Left ventricle myocardium inferior (tissue), 1 donor: ENCODE results near the gene CRX. TPM values are rescaled to one million over a fixed set of nuclear protein-coding genes. Genes with fewer than 3 reads are reported as not detected.

Experiments
- DNase-seq: peaks from one replicate; pipeline ENCODE4 v3.0.0-alpha.2; 2020
- H3K27ac ChIP-seq: fragments of 200-600 bp; replicated peaks from 2 replicates; pipeline ENCODE4 v1.8.0; 2021
- H3K27me3 ChIP-seq: fragments of 200-600 bp; 2 replicates; pipeline ENCODE4 v1.8.0; 2021; ENCODE audit warnings: low read depth
- H3K36me3 ChIP-seq: fragments of 200-600 bp; 2 replicates; pipeline ENCODE4 v1.8.0; 2021
- H3K4me1 ChIP-seq: fragments of 200-600 bp; 2 replicates; pipeline ENCODE4 v1.8.0; 2021
- H3K4me3 ChIP-seq: fragments of 200-600 bp; 2 replicates; pipeline ENCODE4 v1.8.0; 2021; ENCODE audit warnings: mild to moderate bottlenecking, moderate library complexity
- H3K9me3 ChIP-seq: fragments of 200-600 bp; replicated peaks from 2 replicates; pipeline ENCODE4 v1.8.0; 2021
- CTCF ChIP-seq: fragments of 200-600 bp; IDR thresholded peaks from 2 replicates; pipeline ENCODE4 v1.8.0; 2021; ENCODE audit warnings: antibody characterized with exemption, mild to moderate bottlenecking, borderline replicate concordance
- intact Hi-C: fragments of 100-400 bp; cut with micrococcal nuclease; formaldehyde crosslinking; loops from one replicate; pipeline ENCODE4 v1.11.0; 2022
- total RNA-seq: library from RNA; stranded (reverse); fragmentation: NEBNext Ultra II Directional; extraction: Animal tissue kit (Norgen Biotek cat#: 25700); gene quantifications from one replicate; pipeline ENCODE4 v1.2.1, GENCODE V29; 2021
- donor health status: DM: no; HTN: yes; CAD: no; lungs with severe emphysema.

The CRX gene
- total RNA-seq, 1 donor from 2014 or later, result not detected

DNA sequence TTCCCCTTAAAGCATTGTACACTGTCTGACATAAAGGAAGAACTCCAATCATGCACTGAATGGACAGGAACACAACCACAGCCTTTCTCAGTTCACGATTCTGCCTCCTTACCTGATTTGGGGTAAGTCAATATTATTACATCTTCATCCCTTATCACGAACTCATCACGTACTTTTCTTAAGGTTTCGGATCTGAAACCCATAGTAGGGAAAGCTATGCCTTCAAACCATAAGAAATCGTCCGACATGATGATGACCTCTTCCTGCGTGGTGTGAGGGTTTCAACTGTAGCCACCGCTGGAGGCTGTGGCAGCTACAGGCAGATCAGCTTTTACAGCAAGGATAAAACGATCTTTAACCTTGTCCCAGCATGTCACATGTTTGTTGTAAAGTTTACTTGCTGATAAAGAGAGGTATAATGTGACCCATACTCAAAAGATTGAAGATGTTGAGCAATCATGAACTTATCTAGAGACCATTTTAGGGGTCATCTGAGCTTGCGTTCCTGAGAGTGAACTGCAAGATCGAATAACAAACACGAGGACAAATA, 64.3 kb downstream of the CRX start, which contains the start of gene SULT2A1:
TSS of gene SULT2A1 (minus strand) at position 306 of the 550 bp plus-strand sequence. CDS start at position 248, 58 bp downstream.
- intact Hi-C loops, result no loop called here
- Histone ChIP-seq H3K4me1 (no peaks in the 10 kb centered on the region), H3K27me3 (peaks cover 53% of the 10 kb centered on the region), H3K27ac (no peak within 1 kb of the TSS), H3K9me3 (no peaks in the 10 kb centered on the region), H3K4me3 (no peak within 1 kb of the TSS), H3K36me3 (no peaks in the 10 kb centered on the region)
- DNase-seq, result no peak
- TF ChIP-seq CTCF, result no peak

GRCh38 chr19:47890865-47891621, 69.3 kb downstream of the CRX start:
- H3K9me3 ChIP-seq, result peaks cover 29% of the 10 kb centered on the region
- H3K27me3 ChIP-seq, result peaks cover 20% of the 10 kb centered on the region
- no peaks in the 10 kb centered on the region for H3K36me3 ChIP-seq
- TF ChIP-seq CTCF, result no peak
- no peak overlapping the region for H3K4me3 ChIP-seq
- H3K27ac ChIP-seq, result no peak overlapping the region
- no peak for DNase-seq
- intact Hi-C loops, result no loop called here
- no peaks in the 10 kb centered on the region for H3K4me1 ChIP-seq

- Histone ChIP-seq H3K27me3 (peaks cover 20% of the 10 kb centered on the region), H3K27ac (no peak overlapping the region), H3K9me3 (peaks cover 34% of the 10 kb centered on the region), H3K36me3 (no peaks in the 10 kb centered on the region), H3K4me3 (no peak overlapping the region), H3K4me1 (no peaks in the 10 kb centered on the region)
- TF ChIP-seq CTCF, result no peak
- no peak for DNase-seq
- intact Hi-C loops, result no loop called here
Observed at GRCh38 chr19:47891622-47891922, 69.8 kb downstream of the CRX start.

- H3K4me1 ChIP-seq, result no peaks in the 10 kb centered on the region
- H3K27ac ChIP-seq, result no peak overlapping the region
- peaks cover 20% of the 10 kb centered on the region for H3K27me3 ChIP-seq
- no peaks in the 10 kb centered on the region for H3K36me3 ChIP-seq
- intact Hi-C loops, result no loop called here
- no peak overlapping the region for H3K4me3 ChIP-seq
- H3K9me3 ChIP-seq, result peaks cover 39% of the 10 kb centered on the region
- TF ChIP-seq CTCF, result no peak
- no peak for DNase-seq
Observed at GRCh38 chr19:47891923-47892666, 70.4 kb downstream of the CRX start.

Other genes starting within 250 kb of the CRX start
- gene ZNF541, start 248.8 kb upstream of the CRX start, total RNA-seq, result 0.99 TPM
- 7.8 TPM for gene BICRA, start 212.8 kb upstream of the CRX start, total RNA-seq
- 48.2 TPM for gene EHD2, start 108.5 kb upstream of the CRX start, total RNA-seq
- gene NOP53, start 76.4 kb upstream of the CRX start, total RNA-seq, result 169 TPM
- 1,019 TPM for gene SELENOW, start 43.2 kb upstream of the CRX start, total RNA-seq
- not detected for gene TPRX1, start 17.4 kb upstream of the CRX start, total RNA-seq
- not detected for gene TPRX2, start 37.3 kb downstream of the CRX start, total RNA-seq
- gene SULT2A1, start 64.4 kb downstream of the CRX start, total RNA-seq, result not detected
- gene BSPH1, start 170.2 kb downstream of the CRX start, total RNA-seq, result not detected
- gene ELSPBP1, start 172.7 kb downstream of the CRX start, total RNA-seq, result not detected
- not detected for gene CABP5, start 222.1 kb downstream of the CRX start, total RNA-seq